Epithelial cell of esophagus (primary cell): ENCODE results near the gene PNRC2.
A peak's percentile ranks its signal among the peaks of the same experiment; 100 is the strongest.

Source experiments
- DNase-seq: peaks from one replicate; pipeline ENCODE4 v3.0.0; 2010; ENCODE audit warnings: low read depth
- H3K4me3 ChIP-seq: 2 replicates; pipeline ENCODE4 v1.5.1; 2011; ENCODE audit warnings: mild to moderate bottlenecking, low read length, control low read depth
- CTCF ChIP-seq: IDR thresholded peaks from 2 replicates; pipeline ENCODE4 v1.5.1; 2011; ENCODE audit warnings: low read depth, mild to moderate bottlenecking, low read length, control low read depth, inconsistent platforms; ENCODE audit not compliant: insufficient read depth; ENCODE audit errors: missing control alignments

Gene PNRC2

GRCh38 chr1:23959461-23960290 is at the start of gene PNRC2:
Gene PNRC2 (plus strand): TSS chr1:23959828. CDS start chr1:23961458, 1,630 bp downstream.
- no peak for TF ChIP-seq CTCF
- DNase-seq: peak; percentile 98

GRCh38 chr1:23910144-23910543 is 49.5 kb upstream of the PNRC2 start:
- TF ChIP-seq CTCF: no peak
- H3K4me3 ChIP-seq: no peak overlapping the region

More at GRCh38 chr1:23959461-23960290, at the start of gene PNRC2:
- peak within 1 kb of the TSS; percentile 98 for H3K4me3 ChIP-seq

GRCh38 chr1:23910553-23911246 is 48.9 kb upstream of the PNRC2 start:
- TF ChIP-seq CTCF: no peak
- no peak for DNase-seq
- no peak overlapping the region for H3K4me3 ChIP-seq

More at GRCh38 chr1:23910144-23910543, 49.5 kb upstream of the PNRC2 start:
- DNase-seq: no peak

- H3K4me3 ChIP-seq: no peak overlapping the region
- no peak for DNase-seq
- TF ChIP-seq CTCF: no peak
These were observed 47.7 kb upstream of the PNRC2 start for GRCh38 chr1:23911921-23912320.

- H3K4me3 ChIP-seq: no peak within 1 kb of the TSS
- TF ChIP-seq CTCF: no peak
- no peak for DNase-seq
These were observed 46.3 kb upstream of the PNRC2 start, which contains the start of gene CNR2 for GRCh38 chr1:23913212-23913880. Gene CNR2 (minus strand): TSS chr1:23913362. CDS start chr1:23875617, 37,745 bp downstream.

- H3K4me3 ChIP-seq: no peak overlapping the region
- no peak for DNase-seq
- no peak for TF ChIP-seq CTCF
These were observed 44.7 kb upstream of the PNRC2 start for GRCh38 chr1:23914921-23915320.
